H1 (cell line): ENCODE data around the gene UROC1. TPM values are rescaled to one million over a fixed set of nuclear protein-coding genes. Genes with fewer than 3 reads are reported as not detected.
A peak's percentile ranks its signal among the peaks of the same experiment; 100 is the strongest.

Experiments
- CTCF ChIA-PET: fragments of 300-600 bp; sonication (Branson Sonifier 250); formaldehyde crosslinking; loops from one replicate; lab custom pipeline; 2021; ENCODE audit not compliant: partially characterized antibody; lab: Charles Lee
- POLR2A ChIA-PET: fragments of 300-600 bp; sonication (Branson Sonifier 250); formaldehyde crosslinking; loops from one replicate; lab custom pipeline; 2021; ENCODE audit warnings: inconsistent platforms; ENCODE audit not compliant: partially characterized antibody; lab: Charles Lee
- DNase-seq, 2 experiments: peaks; one replicate each; pipeline versions ENCODE4 v3.0.0 to v3.0.0-alpha.2; 2010 to 2022; ENCODE audit warnings: low spot score in 2 of 2, low read depth in 1 of 2, mixed read lengths in 1 of 2
- FAIRE-seq: peaks from 2 replicates; lab custom pipeline; 2011; peaks lifted over from hg19 to GRCh38; lab: Jason Lieb, UNC
- H2AFZ ChIP-seq: 2 replicates; pipeline ENCODE4 v1.8.1; 2012; ENCODE audit warnings: low read length, inconsistent platforms
- H2AK5ac ChIP-seq: 2 replicates; pipeline ENCODE4 v1.6.1; 2013; ENCODE audit warnings: low read depth, low read length
- H2BK120ac ChIP-seq: replicated peaks from 2 replicates; pipeline ENCODE3; 2013; ENCODE audit warnings: low read depth, low read length, inconsistent platforms
- H2BK12ac ChIP-seq: 2 replicates; pipeline ENCODE4 v1.6.1; 2013; ENCODE audit warnings: low read depth, low read length
- H2BK15ac ChIP-seq: 2 replicates; pipeline ENCODE4 v1.6.1; 2013; ENCODE audit warnings: low read length
- H2BK20ac ChIP-seq: 2 replicates; pipeline ENCODE4 v1.6.1; 2013; ENCODE audit warnings: low read length
- H2BK5ac ChIP-seq: 2 replicates; pipeline ENCODE4 v1.6.1; 2013; ENCODE audit warnings: low read depth, low read length
- H3K14ac ChIP-seq: 2 replicates; pipeline ENCODE4 v1.6.1; 2013; ENCODE audit warnings: inconsistent platforms; ENCODE audit not compliant: insufficient read length
- H3K18ac ChIP-seq: 2 replicates; pipeline ENCODE4 v1.6.1; 2013; ENCODE audit warnings: low read length; ENCODE audit errors: extremely low read depth
- H3K23ac ChIP-seq: 2 replicates; pipeline ENCODE4 v1.6.1; 2013; ENCODE audit warnings: inconsistent platforms; ENCODE audit not compliant: insufficient read length
- H3K23me2 ChIP-seq: 2 replicates; pipeline ENCODE4 v1.6.1; 2013; ENCODE audit warnings: low read depth, low read length
- H3K27ac ChIP-seq: 2 replicates; pipeline ENCODE4 v1.6.1; 2011; ENCODE audit warnings: low read depth, low read length, inconsistent platforms
- H3K27me3 ChIP-seq, 4 experiments: replicated peaks in 1 of 4; 1 replicate in 1 of 4; 2 replicates in 3 of 4; pipeline versions ENCODE4 v1.6.1 to v1.8.1; 2011 to 2013; ENCODE audit warnings: low read length in 3 of 4, mild to moderate bottlenecking in 3 of 4, inconsistent platforms in 2 of 4, mixed read lengths in 2 of 4, moderate library complexity in 1 of 4; ENCODE audit not compliant: control insufficient read depth in 3 of 4, insufficient read depth in 3 of 4; ENCODE audit errors: extremely low read depth in 1 of 4
- H3K36me3 ChIP-seq, 4 experiments: 2 replicates each; pipeline versions ENCODE4 v1.6.1 to v1.8.1; 2011 to 2013; ENCODE audit warnings: mild to moderate bottlenecking in 4 of 4, low read length in 3 of 4, moderate library complexity in 2 of 4, control low read depth in 1 of 4, inconsistent platforms in 1 of 4; ENCODE audit not compliant: insufficient read depth in 4 of 4, control insufficient read depth in 2 of 4
- H3K4ac ChIP-seq: replicated peaks from 2 replicates; pipeline ENCODE3; 2013; ENCODE audit warnings: low read length, low read depth, mixed read lengths, inconsistent platforms; ENCODE audit not compliant: insufficient read length
- H3K4me1 ChIP-seq, 4 experiments: replicated peaks in 1 of 4; 1 replicate in 1 of 4; 2 replicates in 3 of 4; pipeline versions ENCODE4 v1.6.1 to v1.8.1; 2011 to 2013; ENCODE audit warnings: low read length in 3 of 4, inconsistent platforms in 2 of 4, mixed read lengths in 1 of 4; ENCODE audit not compliant: insufficient read depth in 4 of 4, control insufficient read depth in 3 of 4
- H3K4me2 ChIP-seq, 2 experiments: 2 replicates each; pipeline versions ENCODE4 v1.6.1 to v1.8.1; 2011 to 2013; ENCODE audit warnings: low read depth in 2 of 2, low read length in 2 of 2, control low read depth in 1 of 2, inconsistent platforms in 1 of 2, mild to moderate bottlenecking in 1 of 2; ENCODE audit not compliant: insufficient read depth in 1 of 2
- H3K4me3 ChIP-seq, 4 experiments: fragments of 200-600, 300-600 bp in 1 of 4; sonication (generic), shearing (Covaris generic), sonication (Bioruptor Twin) in 1 of 4; 2 replicates each; pipeline versions ENCODE4 v1.5.1 to v1.8.1; 2011 to 2016; ENCODE audit warnings: low read length in 4 of 4, low read depth in 3 of 4, control low read depth in 2 of 4, inconsistent platforms in 2 of 4, mild to moderate bottlenecking in 2 of 4, mixed read lengths in 1 of 4, moderate library complexity in 1 of 4; ENCODE audit not compliant: insufficient read depth in 2 of 4; ENCODE audit errors: extremely low read depth in 1 of 4
- H3K56ac ChIP-seq: replicated peaks from 2 replicates; pipeline ENCODE3; 2013; ENCODE audit warnings: low read depth, mild to moderate bottlenecking, mixed read lengths, low read length, inconsistent platforms; ENCODE audit not compliant: insufficient read length
- H3K79me1 ChIP-seq: 2 replicates; pipeline ENCODE4 v1.6.1; 2013; ENCODE audit warnings: low read depth, low read length, control low read depth
- H3K79me2 ChIP-seq, 2 experiments: 2 replicates each; pipeline versions ENCODE4 v1.6.1 to v1.8.1; 2012 to 2013; ENCODE audit warnings: low read length in 2 of 2, mild to moderate bottlenecking in 2 of 2, inconsistent platforms in 1 of 2; ENCODE audit not compliant: insufficient read depth in 2 of 2, control insufficient read depth in 1 of 2
- H3K9ac ChIP-seq, 4 experiments: replicated peaks in 1 of 4; 1 replicate in 1 of 4; 2 replicates in 3 of 4; pipeline versions ENCODE4 v1.6.1 to v1.8.1; 2011 to 2013; ENCODE audit warnings: low read depth in 3 of 4, low read length in 3 of 4, control low read depth in 2 of 4, mild to moderate bottlenecking in 2 of 4, moderate library complexity in 2 of 4, inconsistent platforms in 1 of 4; ENCODE audit errors: extremely low read depth in 1 of 4
- H3K9me3 ChIP-seq, 2 experiments: 2 replicates each; pipeline versions ENCODE4 v1.6.1 to v1.8.1; 2012 to 2013; ENCODE audit warnings: mild to moderate bottlenecking in 2 of 2, moderate library complexity in 2 of 2, control low read depth in 1 of 2, inconsistent platforms in 1 of 2, low read depth in 1 of 2, low read length in 1 of 2, mixed read lengths in 1 of 2; ENCODE audit not compliant: insufficient read depth in 2 of 2
- H4K20me1 ChIP-seq, 2 experiments: replicated peaks in 1 of 2; 2 replicates each; pipeline versions ENCODE3 to v1.8.1; 2011 to 2013; ENCODE audit warnings: inconsistent platforms in 2 of 2, low read length in 2 of 2, mild to moderate bottlenecking in 1 of 2; ENCODE audit not compliant: insufficient read depth in 2 of 2, control insufficient read depth in 1 of 2
- H4K5ac ChIP-seq: 2 replicates; pipeline ENCODE4 v1.6.1; 2013; ENCODE audit warnings: low read length, low read depth, mixed read lengths, inconsistent platforms; ENCODE audit not compliant: insufficient read length
- H4K8ac ChIP-seq: 2 replicates; pipeline ENCODE4 v1.8.0; 2013; ENCODE audit warnings: mild to moderate bottlenecking, moderate library complexity, low read length, inconsistent platforms; ENCODE audit not compliant: insufficient read depth; ENCODE audit errors: extremely low read depth
- H4K91ac ChIP-seq: replicated peaks from 2 replicates; pipeline ENCODE3; 2013; ENCODE audit warnings: low read length, mixed read lengths, inconsistent platforms; ENCODE audit not compliant: insufficient read length
- CBX8 ChIP-seq: fragments of 300-800, 300-1000 bp; sonication (generic); IDR thresholded peaks from 2 replicates; pipeline ENCODE4 v1.7.1; 2016; ENCODE audit warnings: low read depth, low read length, borderline replicate concordance
- HDAC2 ChIP-seq, 2 experiments: fragments of 300-600 bp in 1 of 2; sonication (generic) in 1 of 2; IDR thresholded peaks; 2 replicates each; pipeline ENCODE4 v1.6.1; 2011 to 2012; ENCODE audit warnings: low read depth in 2 of 2, low read length in 2 of 2, mild to moderate bottlenecking in 2 of 2, moderate library complexity in 2 of 2, borderline replicate concordance in 1 of 2, inconsistent platforms in 1 of 2
- SP2 ChIP-seq: IDR thresholded peaks from 2 replicates; pipeline ENCODE4 v1.6.1; 2012; ENCODE audit warnings: mild to moderate bottlenecking, low read length, inconsistent platforms
- WGBS, 2 experiments: shearing (Covaris generic) in 1 of 2; methylation state at CpG; one replicate each; pipeline versions ENCODE4 v1.1.6 to v1.1.7; 2013 to 2015; ENCODE audit warnings: low lambda C conversion rate in 2 of 2, mixed read lengths in 2 of 2, inconsistent platforms in 1 of 2, low coverage in 1 of 2, missing lambda C conversion rate in 1 of 2; ENCODE audit not compliant: insufficient replicate concordance in 2 of 2, insufficient coverage in 1 of 2, insufficient read length in 1 of 2; ENCODE audit errors: extremely low coverage in 1 of 2, missing lambda C conversion rate in 1 of 2; 5-methylcytosine and 5-hydroxymethylcytosine counted together
- polyA plus RNA-seq, 7 experiments: library from polyadenylated mRNA; depleted of rRNA in 3 of 7; stranded (reverse) in 5 of 7; unstranded in 2 of 7; fragments of >200 nt in 5 of 7; fragments of 200-250 nt in 2 of 7; gene quantifications; 1 replicate in 5 of 7; 2 replicates in 1 of 7; 4 replicates in 1 of 7; pipeline versions ENCODE4 v1.2.1 to v1.2.3, GENCODE V29; 2011 to 2013; ENCODE audit warnings: missing spikeins in 2 of 7, mixed read lengths in 2 of 7
- total RNA-seq: library from RNA; stranded (reverse); fragmentation: NEBNext Ultra II Directional; extraction: Animal tissue kit (Norgen Biotek cat#: 25700); gene quantifications from 2 replicates; pipeline ENCODE4 v1.2.1, GENCODE V29; 2021

The UROC1 gene
- total and polyA plus RNA-seq, 2 of the 8 experiments (the other 6 are each of a cell fraction or from before 2014, with no cell fraction given), result 0.03 TPM; not detected in 1

DNA sequence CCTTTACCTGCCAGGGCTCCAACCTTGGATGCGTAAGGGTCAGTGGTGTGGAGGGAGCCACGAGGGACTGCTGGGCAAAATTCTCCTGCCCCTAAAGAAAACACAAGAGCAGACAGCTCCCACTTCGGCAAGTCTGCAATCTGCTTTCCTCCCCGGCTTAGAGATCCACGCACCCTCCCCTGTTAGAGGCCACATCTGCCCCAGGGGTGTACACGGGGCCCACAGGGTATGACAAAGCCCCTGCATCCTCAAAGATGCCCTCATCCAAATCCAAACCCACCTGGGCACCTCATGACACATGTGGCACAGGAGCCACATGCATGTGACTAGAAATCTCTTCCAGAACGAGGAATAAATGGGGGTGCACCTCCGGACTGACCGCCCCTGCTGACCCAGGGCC is 67.4 kb downstream of the UROC1 start:
- Histone ChIP-seq H3K23me2 (0 out of 2 replicates have a peak, but pooled peaks cover 2% of the 10 kb centered on the region), H4K20me1 (peaks cover 3 to 6% of the 10 kb centered on the region in 2 experiments), H3K79me2 (no peaks in the 10 kb centered on the region; a peak in 1 of 4 replicates), H3K56ac (no peak overlapping the region), H2AFZ (no peak overlapping the region), H2BK12ac (no peak overlapping the region), H2BK20ac (no peak overlapping the region), H3K9me3 (no peaks in the 10 kb centered on the region), H2AK5ac (no peak overlapping the region), H2BK120ac (no peak overlapping the region), H3K9ac (no peak overlapping the region), H3K36me3 (peaks cover 0 to 17% (median 5%) of the 10 kb centered on the region in 4 experiments; a peak in 6 of 8 replicates), H3K4me2 (no peak overlapping the region), H4K5ac (no peak overlapping the region), H3K14ac (no peak overlapping the region), H3K18ac (no peak overlapping the region), H4K8ac (no peak overlapping the region), H3K27ac (no peak overlapping the region), H3K4ac (no peak overlapping the region), H3K27me3 (no peaks in the 10 kb centered on the region), H4K91ac (no peak overlapping the region), H3K4me1 (peaks cover 0 to 7% (median 0%) of the 10 kb centered on the region in 4 experiments; a peak in 3 of 7 replicates), H2BK5ac (no peak overlapping the region), H2BK15ac (no peak overlapping the region), H3K4me3 (no peak overlapping the region), H3K79me1 (peaks cover 3% of the 10 kb centered on the region; the same call in 1 of the 2 replicates), H3K23ac (no peak overlapping the region)
- DNase-seq (peak in 1 of 2 experiments; percentile 39), FAIRE-seq (no peak)
- CTCF ChIA-PET, result no interaction called here
- 81% methylated on average over 9 of the region's 9 CpGs; no CpG with 5 or more reads in 1 of the 2 experiments for WGBS, 2 experiments
- TF ChIP-seq CBX8 (no peak), HDAC2 (IDR thresholded peaks at IDR 0.05; ENCODE audit: borderline replicate concordance in 1 of 2, low read depth in 2 of 2, low read length in 2 of 2) (no peak), SP2 (no peak)
- POLR2A ChIA-PET, result interaction anchor here (1.0 to 1.1 kb wide), 3 partner anchors 9 to 22 kb away, joined by 3 read pairs; no protein-coding TSS in a partner anchor
